Central memory CD4-positive, alpha-beta T cell (primary cell): Measurements from ENCODE around the gene DDX42.
"Not testable (repeated sequence)": the region's sequence is repeated elsewhere in the genome, so short reads cannot be mapped to it uniquely, and the experiment has no call there.

ENCODE experiments used
- DNase-seq: peaks from one replicate; pipeline ENCODE4 v3.0.0; 2022

The DDX42 gene

GRCh38 chr17:63780928-63781327 is 7.0 kb downstream of the DDX42 start:
- no peak for DNase-seq

- no peak for DNase-seq
Observed at GRCh38 chr17:63783522-63783921, 9.6 kb downstream of the DDX42 start.

- DNase-seq = no peak
Observed at GRCh38 chr17:63785556-63785955, 11.6 kb downstream of the DDX42 start.

GRCh38 chr17:63786117-63786516 is 12.1 kb downstream of the DDX42 start:
- no peak for DNase-seq

GRCh38 chr17:63786971-63787711 is 13.2 kb downstream of the DDX42 start:
- no peak for DNase-seq

- no peak for DNase-seq
Observed at GRCh38 chr17:63790057-63790456, 16.1 kb downstream of the DDX42 start.

GRCh38 chr17:63792055-63792729 is 18.2 kb downstream of the DDX42 start:
- no peak for DNase-seq

- not testable (repeated sequence) for DNase-seq
Observed at GRCh38 chr17:63796375-63796774, 22.4 kb downstream of the DDX42 start.

- no peak for DNase-seq
Observed at GRCh38 chr17:63798572-63799106, 24.7 kb downstream of the DDX42 start.

GRCh38 chr17:63800783-63801182 is 26.8 kb downstream of the DDX42 start:
- DNase-seq = no peak

- no peak for DNase-seq
Observed at GRCh38 chr17:63804328-63804727, 30.4 kb downstream of the DDX42 start.

GRCh38 chr17:63805591-63805990 is 31.6 kb downstream of the DDX42 start:
- DNase-seq = no peak

GRCh38 chr17:63809970-63810369 is 36.0 kb downstream of the DDX42 start:
- DNase-seq = no peak

GRCh38 chr17:63816123-63816522 is 42.2 kb downstream of the DDX42 start:
- DNase-seq = no peak

- DNase-seq = no peak
Observed at GRCh38 chr17:63816669-63817068, 42.7 kb downstream of the DDX42 start.

GRCh38 chr17:63817736-63818385 is 43.9 kb downstream of the DDX42 start:
- no peak for DNase-seq

GRCh38 chr17:63819131-63819530 is 45.2 kb downstream of the DDX42 start:
- DNase-seq = no peak

GRCh38 chr17:63819585-63820537 is 45.9 kb downstream of the DDX42 start:
- DNase-seq = no peak

- no peak for DNase-seq
Observed at GRCh38 chr17:63820963-63821561, 47.1 kb downstream of the DDX42 start.

GRCh38 chr17:63821804-63822203 is 47.8 kb downstream of the DDX42 start:
- no peak for DNase-seq

GRCh38 chr17:63822537-63822936 is 48.6 kb downstream of the DDX42 start:
- no peak for DNase-seq
